SK-N-SH (cell line): Measurements from ENCODE around the gene PPFIBP2. TPM values are rescaled to one million over a fixed set of nuclear protein-coding genes. Genes with fewer than 3 reads are reported as not detected.
A peak's percentile ranks its signal among the peaks of the same experiment; 100 is the strongest.

Source experiments
- CTCF ChIA-PET: fragments of 300-600, 350-600 bp; formaldehyde crosslinking; extraction: SDS; loops from one replicate; lab custom pipeline; 2021; lab: Yijun Ruan, JAX
- POLR2A ChIA-PET: fragments of 350-600 bp; sonication (Branson Sonifier 250); formaldehyde crosslinking; extraction: SDS; loops from one replicate; lab custom pipeline; 2020; ENCODE audit warnings: antibody characterized with exemption, inconsistent platforms; lab: Yijun Ruan, JAX
- DNase-seq: peaks from one replicate; pipeline ENCODE4 v3.0.0; 2012
- H2AFZ ChIP-seq: fragments of 200-600 bp; sonication (generic); 2 replicates; pipeline ENCODE4 v1.8.1; 2016; ENCODE audit warnings: antibody characterized with exemption, mild to moderate bottlenecking, low read depth
- H3F3A ChIP-seq: fragments of 200-600 bp; sonication (generic); replicated peaks from 2 replicates; pipeline ENCODE3; 2016; ENCODE audit warnings: antibody characterized with exemption, mild to moderate bottlenecking; ENCODE audit not compliant: insufficient read depth
- H3K27ac ChIP-seq, 2 experiments: fragments of 200-500 bp in 1 of 2; fragments of 200-600 bp in 1 of 2; sonication (Bioruptor generic) in 1 of 2; sonication (generic), shearing (Covaris generic) in 1 of 2; 2 replicates each; pipeline versions ENCODE4 v1.5.1 to v1.6.1; 2014 to 2016; ENCODE audit warnings: low read depth in 2 of 2, inconsistent platforms in 1 of 2, low read length in 1 of 2, mild to moderate bottlenecking in 1 of 2, mixed read lengths in 1 of 2
- H3K27me3 ChIP-seq: fragments of 200-600 bp; sonication (generic), shearing (Covaris generic); 2 replicates; pipeline ENCODE4 v1.6.1; 2016; ENCODE audit warnings: mixed run types; ENCODE audit not compliant: insufficient read depth
- H3K36me3 ChIP-seq, 2 experiments: fragments of 200-500 bp in 1 of 2; fragments of 200-600 bp in 1 of 2; sonication (Bioruptor generic) in 1 of 2; sonication (generic) in 1 of 2; replicated peaks in 1 of 2; 2 replicates each; pipeline versions ENCODE3 to v1.5.1; 2014 to 2016; ENCODE audit warnings: low read length in 1 of 2, mild to moderate bottlenecking in 1 of 2; ENCODE audit not compliant: insufficient read depth in 2 of 2, control insufficient read depth in 1 of 2
- H3K4me1 ChIP-seq, 2 experiments: fragments of 200-500 bp in 1 of 2; fragments of 200-600 bp in 1 of 2; sonication (Bioruptor generic) in 1 of 2; sonication (generic), shearing (Covaris generic) in 1 of 2; 2 replicates each; pipeline versions ENCODE4 v1.5.1 to v1.6.1; 2014 to 2016; ENCODE audit warnings: low read depth in 1 of 2, low read length in 1 of 2, mixed run types in 1 of 2; ENCODE audit not compliant: insufficient read depth in 2 of 2, control insufficient read depth in 1 of 2
- H3K4me2 ChIP-seq: fragments of 200-600 bp; sonication (generic), shearing (Covaris generic); 2 replicates; pipeline ENCODE4 v1.6.1; 2017; ENCODE audit warnings: mixed run types
- H3K4me3 ChIP-seq, 2 experiments: fragments of 200-500 bp in 1 of 2; fragments of 200-600 bp in 1 of 2; sonication (Bioruptor generic) in 1 of 2; sonication (generic), shearing (Covaris generic) in 1 of 2; 2 replicates each; pipeline versions ENCODE4 v1.5.1 to v1.8.1; 2014 to 2016; ENCODE audit warnings: low read depth in 2 of 2, inconsistent platforms in 1 of 2, low read length in 1 of 2, mild to moderate bottlenecking in 1 of 2, mixed read lengths in 1 of 2, moderate library complexity in 1 of 2
- H3K79me2 ChIP-seq: fragments of 200-600 bp; sonication (generic); 2 replicates; pipeline ENCODE4 v1.8.1; 2017; ENCODE audit warnings: mild to moderate bottlenecking; ENCODE audit not compliant: insufficient read depth
- H3K9ac ChIP-seq: fragments of 200-600 bp; sonication (generic); 2 replicates; pipeline ENCODE4 v1.6.1; 2017; ENCODE audit warnings: mixed run types
- H3K9me2 ChIP-seq: fragments of 200-600 bp; sonication (generic); 2 replicates; pipeline ENCODE4 v1.6.1; 2017; ENCODE audit warnings: mixed run types
- H3K9me3 ChIP-seq: fragments of 200-600 bp; sonication (generic); 2 replicates; pipeline ENCODE4 v1.6.1; 2017; ENCODE audit warnings: mixed run types, mild to moderate bottlenecking, moderate library complexity
- H4K20me1 ChIP-seq: fragments of 200-600 bp; sonication (generic); 2 replicates; pipeline ENCODE4 v1.6.1; 2017; ENCODE audit warnings: mild to moderate bottlenecking, mixed run types; ENCODE audit not compliant: insufficient read depth
- CHD2 ChIP-seq: fragments of 150-350 bp; IDR thresholded peaks from 2 replicates; pipeline ENCODE4 v1.6.1; 2018; ENCODE audit warnings: low read length; ENCODE audit not compliant: partially characterized antibody
- CTCF ChIP-seq: fragments of 200-600 bp; sonication (generic); IDR thresholded peaks from 2 replicates; pipeline ENCODE4 v1.6.1; 2017; ENCODE audit warnings: antibody characterized with exemption, mild to moderate bottlenecking, moderate library complexity
- EP300 ChIP-seq, 2 experiments: IDR thresholded peaks; 2 replicates each; pipeline versions ENCODE4 v1.4.0 to v1.6.1; 2012; ENCODE audit warnings: borderline replicate concordance in 1 of 2, low read depth in 1 of 2, low read length in 1 of 2
- EZH2phosphoT487 ChIP-seq: fragments of 200-600 bp; sonication (generic); IDR thresholded peaks from 2 replicates; pipeline ENCODE4 v1.6.1; 2017; ENCODE audit warnings: low read depth, mixed run types, mild to moderate bottlenecking, antibody characterized with exemption, moderate library complexity, borderline replicate concordance
- GATA2 ChIP-seq: sonication (generic); formaldehyde crosslinking; IDR thresholded peaks from 2 replicates; pipeline ENCODE4 v1.5.0; 2020; ENCODE audit warnings: mild to moderate bottlenecking, missing genetic modification reagents
- IRF3 ChIP-seq: fragments of 150-350 bp; IDR thresholded peaks from 2 replicates; pipeline ENCODE4 v1.6.1; 2016; ENCODE audit warnings: mild to moderate bottlenecking, low read depth, low read length
- MXI1 ChIP-seq: IDR thresholded peaks from 2 replicates; pipeline ENCODE4 v1.6.1; 2012; ENCODE audit warnings: mild to moderate bottlenecking, low read depth, low read length, improper control_type of control experiment
- NRF1 ChIP-seq: IDR thresholded peaks from 2 replicates; pipeline ENCODE4 v1.6.1; 2012; ENCODE audit warnings: low read depth, mild to moderate bottlenecking, low read length
- PBX3 ChIP-seq: IDR thresholded peaks from 2 replicates; pipeline ENCODE4; 2012
- RCOR1 ChIP-seq: fragments of 150-350 bp; IDR thresholded peaks from 2 replicates; pipeline ENCODE4 v1.6.1; 2017; ENCODE audit warnings: antibody characterized with exemption, low read length
- REST ChIP-seq: IDR thresholded peaks from 2 replicates; pipeline ENCODE4 v1.6.1; 2012; ENCODE audit warnings: mild to moderate bottlenecking, low read depth, low read length, moderate library complexity
- SIN3A ChIP-seq: IDR thresholded peaks from 2 replicates; pipeline ENCODE4 v1.6.1; 2012; ENCODE audit warnings: low read depth, mild to moderate bottlenecking, low read length, moderate library complexity, borderline replicate concordance
- TAF1 ChIP-seq: IDR thresholded peaks from 2 replicates; pipeline ENCODE4 v1.6.1; 2012; ENCODE audit warnings: low read depth, mild to moderate bottlenecking, low read length, moderate library complexity, borderline replicate concordance
- TEAD4 ChIP-seq: IDR thresholded peaks from 2 replicates; pipeline ENCODE4 v1.4.0; 2012; ENCODE audit warnings: mild to moderate bottlenecking, borderline replicate concordance; ENCODE audit not compliant: insufficient read depth
- USF1 ChIP-seq: IDR thresholded peaks from 2 replicates; pipeline ENCODE4 v1.4.0; 2012; ENCODE audit warnings: low read depth, borderline replicate concordance
- ZBTB33 ChIP-seq: IDR thresholded peaks from 2 replicates; pipeline ENCODE4 v1.4.0; 2012; ENCODE audit warnings: low read depth, borderline replicate concordance
- WGBS: methylation state at CpG from one replicate; pipeline ENCODE4 v1.1.6; 2017; ENCODE audit warnings: low lambda C conversion rate; 5-methylcytosine and 5-hydroxymethylcytosine counted together
- polyA plus RNA-seq, 3 experiments: library from polyadenylated mRNA; depleted of rRNA; stranded (reverse); fragments of >200 nt; gene quantifications; 2 replicates each; pipeline ENCODE4 v1.2.3, GENCODE V29; 2012

PPFIBP2 gene
- polyA plus RNA-seq, 1 of the 3 experiments (the other 2 are of a cell fraction) = 0.67 TPM

- Histone ChIP-seq H4K20me1 (no peaks in the 10 kb centered on the region), H3K9me3 (no peaks in the 10 kb centered on the region), H3K4me3 (no peak overlapping the region), H3K9ac (no peak overlapping the region), H3K36me3 (no peaks in the 10 kb centered on the region), H3K79me2 (no peaks in the 10 kb centered on the region), H3F3A (no peaks in the 10 kb centered on the region), H3K4me2 (no peak overlapping the region), H3K4me1 (peaks cover 0 to 55% of the 10 kb centered on the region in 2 experiments; a peak in 1 of 4 replicates), H3K9me2 (no peaks in the 10 kb centered on the region), H3K27ac (peak overlapping the region in 1 of 2 experiments; percentile 91; a peak in 1 of 4 replicates), H3K27me3 (no peaks in the 10 kb centered on the region), H2AFZ (no peak overlapping the region)
- ChIA-PET CTCF (interaction anchor here (1.2 to 15.9 kb wide), 8 partner anchors 12 to 557 kb away, joined by 3 to 359 read pairs (median 8); partner anchors contain the start of gene PPFIBP2), POLR2A (no interaction called here)
- TF ChIP-seq SIN3A (no peak), CTCF (no peak), GATA2 (no peak), PBX3 (no peak), USF1 (no peak), EZH2phosphoT487 (no peak), REST (no peak), NRF1 (no peak), ZBTB33 (no peak), MXI1 (no peak), IRF3 (no peak), EP300 (IDR thresholded peaks at IDR 0.05; ENCODE audit: borderline replicate concordance in 1 of 2, low read depth in 1 of 2, low read length in 1 of 2) (no peak), RCOR1 (no peak), CHD2 (no peak), TEAD4 (no peak), TAF1 (no peak)
- 61% methylated on average over 9 of the region's 14 CpGs for WGBS
- DNase-seq = no peak
Observed at GRCh38 chr11:7655253-7656217, 141.7 kb downstream of the PPFIBP2 start.
